ENCODE measurements around the gene PLOD1. TPM values are rescaled to one million over a fixed set of nuclear protein-coding genes. Genes with fewer than 3 reads are reported as not detected.
"Not testable (repeated sequence)": the region's sequence is repeated elsewhere in the genome, so short reads cannot be mapped to it uniquely, and the experiment has no call there.

The PLOD1 gene
- total RNA-seq, 1 experiment from 2014 or later, result 156 TPM

- Histone ChIP-seq H3K36me3 (ENCODE audit: control insufficient read depth, insufficient read depth, low read length) (peaks cover 2% of the 10 kb centered on the region; the same call in 1 of the 2 replicates), H3K9me3 (ENCODE audit: control insufficient read depth, insufficient read depth, low read depth, low read length) (no peaks in the 10 kb centered on the region), H3K27me3 (ENCODE audit: control insufficient read depth, insufficient read depth, low read length) (no peaks in the 10 kb centered on the region), H3K4me3 (ENCODE audit: low read depth in 2 of 2, low read length in 2 of 2) (peak overlapping the region; percentile 52 to 69), H3K4me1 (ENCODE audit: control insufficient read depth, insufficient read depth, low read length) (peaks cover 30% of the 10 kb centered on the region), H3K27ac (ENCODE audit: low read length) (peak overlapping the region; percentile 3)
- ChIA-PET CTCF (no interaction called here), POLR2A (interaction anchor here (0.6 to 1.1 kb wide), 3 partner anchors 15 to 22 kb away, joined by 3 to 9 read pairs (median 8); no protein-coding TSS in a partner anchor)
- TF ChIP-seq CTCF (IDR thresholded peaks at IDR 0.05) (no peak), SIN3A (IDR thresholded peaks at IDR 0.05; ENCODE audit: borderline replicate concordance, insufficient read depth, low read depth, low read length) (no peak), TCF7L2 (IDR thresholded peaks at IDR 0.05; ENCODE audit: low read depth, low read length) (no peak), REST (IDR thresholded peaks at IDR 0.05; ENCODE audit: insufficient read depth in 1 of 2, low read depth in 2 of 2, low read length in 1 of 2) (no peak), POLR2AphosphoS5 (IDR thresholded peaks at IDR 0.05; ENCODE audit: low read depth, low read length) (no peak)
- ATAC-seq (no peak), DNase-seq (ENCODE audit: low read depth, low spot score) (no peak)
- intact Hi-C loops (cut with micrococcal nuclease; ENCODE audit: unreplicated experiment), result no loop called here
- in situ Hi-C loops (cut with HindIII; ENCODE audit: low pct_unique_long_range_greater_than_20kb, low sequenced_read_pairs), result no loop called here
- BruUV-seq (replicated peaks), result TSS peak; percentile 68
These were observed 10.0 kb upstream of the PLOD1 start for GRCh38 chr1:11924334-11925195.

GRCh38 chr1:11925196-11925937 lies 9.2 kb upstream of the PLOD1 start:
- Histone ChIP-seq H3K4me3 (ENCODE audit: low read depth in 2 of 2, low read length in 2 of 2) (peak overlapping the region; percentile 52 to 69), H3K4me1 (ENCODE audit: control insufficient read depth, insufficient read depth, low read length) (peaks cover 32% of the 10 kb centered on the region), H3K27ac (ENCODE audit: low read length) (peak overlapping the region; percentile 3)
- ATAC-seq; BruUV-seq (replicated peaks); H3K9me3 ChIP-seq (ENCODE audit: control insufficient read depth, insufficient read depth, low read depth, low read length); DNase-seq (ENCODE audit: low read depth, low spot score); H3K36me3 ChIP-seq (ENCODE audit: control insufficient read depth, insufficient read depth, low read length); H3K27me3 ChIP-seq (ENCODE audit: control insufficient read depth, insufficient read depth, low read length); intact Hi-C loops (cut with micrococcal nuclease; ENCODE audit: unreplicated experiment); CTCF ChIA-PET; in situ Hi-C loops (cut with HindIII; ENCODE audit: low pct_unique_long_range_greater_than_20kb, low sequenced_read_pairs): not testable (repeated sequence)
- POLR2A ChIA-PET, result interaction anchor here (0.6 kb wide), 2 partner anchors 16 to 21 kb away, joined by 3 to 8 read pairs; no protein-coding TSS in a partner anchor

All from Panc1 (cell line).